Measurements from ENCODE around the gene SRSF3.
A peak's percentile ranks its signal among the peaks of the same experiment; 100 is the strongest.

Gene SRSF3

GRCh38 chr6:36618366-36619355 is 24.5 kb downstream of the SRSF3 start:
- peaks cover 0 to 11% (median 4%) of the 10 kb centered on the region in 11 experiments; a peak in 6 of 22 replicates for H3K36me3 ChIP-seq
- peak overlapping the region in 3 of 11 experiments; percentile 3 to 49 (median 21); a peak in 4 of 22 replicates for H3K9ac ChIP-seq
- TF ChIP-seq Cebpa-rat (IDR thresholded peaks at IDR 0.05), result no peak
- H3K4me3 ChIP-seq, result no peak overlapping the region
- no peaks in the 10 kb centered on the region for H3K9me3 ChIP-seq (replicated peaks in 1 of 11)
- H4K20me1 ChIP-seq, result peaks cover 4 to 42% (median 14%) of the 10 kb centered on the region in 11 experiments; a peak in 18 of 22 replicates
- H3K4me1 ChIP-seq, result peaks cover 51 to 98% (median 93%) of the 10 kb centered on the region in 10 experiments
- peak overlapping the region in 8 of 11 experiments; percentile 3 to 64 (median 38); a peak in 14 of 22 replicates for H3K27ac ChIP-seq
- peak overlapping the region in 10 of 11 experiments; percentile 0 to 97 (median 66); a peak in 19 of 22 replicates for H3K4me2 ChIP-seq
- no peaks in the 10 kb centered on the region for H3K27me3 ChIP-seq

GRCh38 chr6:36621371-36621855 is 27.3 kb downstream of the SRSF3 start:
- peak overlapping the region; percentile 80 to 99 (median 94) for H3K4me2 ChIP-seq

GRCh38 chr6:36622901-36623546 is 28.9 kb downstream of the SRSF3 start:
- Histone ChIP-seq H3K27ac (peak overlapping the region; percentile 32 to 85 (median 78); a peak in 21 of 22 replicates), H4K20me1 (peaks cover 0 to 19% (median 0%) of the 10 kb centered on the region in 11 experiments; a peak in 4 of 22 replicates), H3K9ac (peak overlapping the region; percentile 13 to 74 (median 65); a peak in 20 of 22 replicates), H3K36me3 (no peaks in the 10 kb centered on the region), H3K4me2 (peak overlapping the region; percentile 80 to 99 (median 94)), H3K4me1 (peaks cover 84 to 100% (median 98%) of the 10 kb centered on the region in 10 experiments), H3K27me3 (no peaks in the 10 kb centered on the region), H3K9me3 (replicated peaks in 1 of 11) (no peaks in the 10 kb centered on the region), H3K4me3 (peak overlapping the region in 9 of 10 experiments; percentile 5 to 55 (median 43); a peak in 15 of 20 replicates)
- TF ChIP-seq Cebpa-rat (IDR thresholded peaks at IDR 0.05), result no peak

More at GRCh38 chr6:36621371-36621855, 27.3 kb downstream of the SRSF3 start:
- H3K27ac ChIP-seq, result peak overlapping the region in 9 of 11 experiments; percentile 61 to 85 (median 79); a peak in 18 of 22 replicates
- no peaks in the 10 kb centered on the region for H3K27me3 ChIP-seq
- H3K9me3 ChIP-seq (replicated peaks in 1 of 11), result no peaks in the 10 kb centered on the region
- TF ChIP-seq Cebpa-rat (IDR thresholded peaks at IDR 0.05), result no peak
- H3K9ac ChIP-seq, result peak overlapping the region in 4 of 11 experiments; percentile 16 to 74 (median 34); a peak in 5 of 22 replicates
- H3K36me3 ChIP-seq, result no peaks in the 10 kb centered on the region
- peaks cover 68 to 99% (median 96%) of the 10 kb centered on the region in 10 experiments for H3K4me1 ChIP-seq
- no peak overlapping the region for H3K4me3 ChIP-seq
- H4K20me1 ChIP-seq, result peaks cover 0 to 26% (median 0%) of the 10 kb centered on the region in 11 experiments; a peak in 5 of 22 replicates

- Histone ChIP-seq H3K9ac (peak overlapping the region in 10 of 11 experiments; percentile 13 to 74 (median 66); a peak in 17 of 22 replicates), H3K36me3 (no peaks in the 10 kb centered on the region), H3K4me2 (peak overlapping the region; percentile 80 to 99 (median 94)), H3K4me3 (peak overlapping the region in 7 of 10 experiments; percentile 5 to 55 (median 45); a peak in 9 of 20 replicates), H4K20me1 (peaks cover 0 to 13% (median 0%) of the 10 kb centered on the region in 11 experiments; a peak in 4 of 22 replicates), H3K27me3 (no peaks in the 10 kb centered on the region), H3K9me3 (replicated peaks in 1 of 11) (no peaks in the 10 kb centered on the region), H3K27ac (peak overlapping the region in 9 of 11 experiments; percentile 61 to 85 (median 79); a peak in 18 of 22 replicates), H3K4me1 (peaks cover 86 to 100% (median 98%) of the 10 kb centered on the region in 10 experiments)
- peak in 5 of 11 experiments; percentile 35 to 90 (median 75); a peak in 7 of 22 replicates for TF ChIP-seq Cebpa-rat (IDR thresholded peaks at IDR 0.05)
These were observed 29.6 kb downstream of the SRSF3 start for GRCh38 chr6:36623547-36624459.

GRCh38 chr6:36624461-36625157 is 30.4 kb downstream of the SRSF3 start:
- no peaks in the 10 kb centered on the region for H3K36me3 ChIP-seq
- H3K27ac ChIP-seq, result peak overlapping the region in 10 of 11 experiments; percentile 12 to 85 (median 78); a peak in 18 of 22 replicates
- no peaks in the 10 kb centered on the region for H3K9me3 ChIP-seq (replicated peaks in 1 of 11)
- no peaks in the 10 kb centered on the region for H3K27me3 ChIP-seq
- peaks cover 90 to 100% (median 98%) of the 10 kb centered on the region in 10 experiments for H3K4me1 ChIP-seq
- peak overlapping the region in 4 of 10 experiments; percentile 13 to 48 (median 40); a peak in 7 of 20 replicates for H3K4me3 ChIP-seq
- peaks cover 0 to 11% (median 0%) of the 10 kb centered on the region in 11 experiments; a peak in 4 of 22 replicates for H4K20me1 ChIP-seq
- peak overlapping the region; percentile 80 to 99 (median 94) for H3K4me2 ChIP-seq
- H3K9ac ChIP-seq, result peak overlapping the region; percentile 2 to 71 (median 65); a peak in 19 of 22 replicates
- no peak for TF ChIP-seq Cebpa-rat (IDR thresholded peaks at IDR 0.05)

GRCh38 chr6:36625158-36625919 is 31.2 kb downstream of the SRSF3 start:
- Histone ChIP-seq H3K27ac (peak overlapping the region in 10 of 11 experiments; percentile 12 to 85 (median 78); a peak in 20 of 22 replicates), H4K20me1 (peaks cover 0 to 11% (median 0%) of the 10 kb centered on the region in 11 experiments; a peak in 4 of 22 replicates), H3K4me1 (peaks cover 96 to 100% (median 99%) of the 10 kb centered on the region in 10 experiments), H3K4me3 (peak overlapping the region in 2 of 10 experiments; percentile 11 to 13; a peak in 6 of 20 replicates), H3K36me3 (no peaks in the 10 kb centered on the region), H3K27me3 (no peaks in the 10 kb centered on the region), H3K4me2 (peak overlapping the region; percentile 80 to 99 (median 94)), H3K9ac (peak overlapping the region; percentile 2 to 71 (median 44); a peak in 18 of 22 replicates), H3K9me3 (replicated peaks in 1 of 11) (no peaks in the 10 kb centered on the region)
- TF ChIP-seq Cebpa-rat (IDR thresholded peaks at IDR 0.05), result no peak
